ENCODE measurements around the gene ABHD12.

Gene ABHD12

DNA sequence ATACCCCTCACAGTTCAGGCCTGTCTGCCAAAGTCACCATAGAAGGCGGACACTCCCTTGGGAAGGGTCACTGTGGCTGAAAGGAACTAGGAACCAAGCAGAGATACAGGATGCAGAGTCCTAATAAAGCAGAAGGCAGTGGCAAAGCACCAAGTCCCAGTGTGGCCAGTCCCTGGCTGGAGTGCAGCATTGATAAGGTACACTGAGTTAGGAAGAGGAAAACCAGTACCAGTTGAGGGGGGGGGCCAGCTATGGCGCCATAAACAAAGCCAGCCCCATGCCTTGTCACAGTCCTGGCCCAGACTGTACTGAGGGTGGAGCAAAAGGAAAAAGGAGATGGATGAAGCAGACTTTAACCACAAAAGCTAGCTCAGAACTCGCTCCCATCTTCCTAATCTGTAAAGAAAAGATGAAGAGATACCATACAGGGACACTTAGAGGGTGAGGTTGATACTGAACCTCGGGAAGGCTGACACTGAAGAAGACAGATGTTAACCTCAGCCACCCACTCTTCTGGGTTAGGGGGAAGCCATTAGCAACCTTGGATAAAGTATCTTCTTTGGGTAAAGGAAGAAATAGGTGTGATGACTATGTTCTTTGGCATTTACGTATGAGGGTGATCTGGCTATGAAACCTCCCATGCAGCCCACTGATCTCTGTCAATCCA, 7.8 kb downstream of the ABHD12 start:
- Histone ChIP-seq H3K4me1 (ENCODE audit: insufficient read depth, poor library complexity, severe bottlenecking) (no peaks in the 10 kb centered on the region), H3K4me3 (ENCODE audit: severe bottlenecking) (no peak overlapping the region), H3K36me3 (ENCODE audit: low read depth) (no peaks in the 10 kb centered on the region), H3K27ac (ENCODE audit: poor library complexity, severe bottlenecking) (no peak overlapping the region), H3K9me3 (ENCODE audit: severe bottlenecking) (no peaks in the 10 kb centered on the region), H3K27me3 (ENCODE audit: insufficient read depth, poor library complexity, severe bottlenecking) (no peaks in the 10 kb centered on the region)
- TF ChIP-seq, protein P1, sequence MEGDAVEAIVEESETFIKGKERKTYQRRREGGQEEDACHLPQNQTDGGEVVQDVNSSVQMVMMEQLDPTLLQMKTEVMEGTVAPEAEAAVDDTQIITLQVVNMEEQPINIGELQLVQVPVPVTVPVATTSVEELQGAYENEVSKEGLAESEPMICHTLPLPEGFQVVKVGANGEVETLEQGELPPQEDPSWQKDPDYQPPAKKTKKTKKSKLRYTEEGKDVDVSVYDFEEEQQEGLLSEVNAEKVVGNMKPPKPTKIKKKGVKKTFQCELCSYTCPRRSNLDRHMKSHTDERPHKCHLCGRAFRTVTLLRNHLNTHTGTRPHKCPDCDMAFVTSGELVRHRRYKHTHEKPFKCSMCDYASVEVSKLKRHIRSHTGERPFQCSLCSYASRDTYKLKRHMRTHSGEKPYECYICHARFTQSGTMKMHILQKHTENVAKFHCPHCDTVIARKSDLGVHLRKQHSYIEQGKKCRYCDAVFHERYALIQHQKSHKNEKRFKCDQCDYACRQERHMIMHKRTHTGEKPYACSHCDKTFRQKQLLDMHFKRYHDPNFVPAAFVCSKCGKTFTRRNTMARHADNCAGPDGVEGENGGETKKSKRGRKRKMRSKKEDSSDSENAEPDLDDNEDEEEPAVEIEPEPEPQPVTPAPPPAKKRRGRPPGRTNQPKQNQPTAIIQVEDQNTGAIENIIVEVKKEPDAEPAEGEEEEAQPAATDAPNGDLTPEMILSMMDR (IDR thresholded peaks at IDR 0.05; ENCODE audit: poor library complexity, severe bottlenecking) = no peak
- no peak for DNase-seq (ENCODE audit: low spot score)
- ATAC-seq (ENCODE audit: low read depth) = 0 out of 3 replicates have a peak, but pooled peaks have one; percentile 27

DNA sequence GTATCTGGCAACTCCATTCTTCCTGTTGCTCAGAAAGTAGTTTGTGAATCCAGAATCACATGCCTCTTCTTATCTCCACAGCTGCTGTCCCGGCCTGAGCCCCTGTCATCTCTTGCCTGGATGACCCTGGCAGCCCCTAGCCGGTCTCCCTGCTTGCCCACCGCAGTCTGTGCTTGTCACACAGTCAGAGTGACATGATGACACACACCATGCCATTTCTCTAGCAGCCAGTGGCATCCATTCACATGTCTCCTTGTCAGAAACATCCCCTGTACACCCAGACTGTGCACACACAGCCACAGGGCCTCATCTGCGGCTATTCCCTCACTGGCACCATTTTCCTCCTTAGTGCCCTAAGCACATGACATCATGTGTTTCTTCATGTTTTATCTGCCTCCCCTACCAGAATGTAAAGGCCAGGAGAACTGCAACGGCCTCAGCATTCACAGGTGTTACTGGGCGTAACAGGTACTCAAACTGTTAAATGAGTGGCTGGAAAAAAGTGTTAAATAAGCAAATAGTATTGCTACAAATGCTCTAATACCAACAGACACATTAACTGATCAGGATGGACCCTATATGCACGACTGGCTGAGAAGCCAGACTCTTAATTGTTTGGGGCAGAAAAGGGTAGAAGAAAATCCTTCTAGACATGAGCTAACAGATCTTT, 9.6 kb downstream of the ABHD12 start:
- no peaks in the 10 kb centered on the region for H3K4me1 ChIP-seq (ENCODE audit: insufficient read depth, poor library complexity, severe bottlenecking)
- ATAC-seq (ENCODE audit: low read depth) = no peak
- DNase-seq (ENCODE audit: low spot score) = no peak
- H3K27ac ChIP-seq (ENCODE audit: poor library complexity, severe bottlenecking) = no peak overlapping the region
- no peaks in the 10 kb centered on the region for H3K36me3 ChIP-seq (ENCODE audit: low read depth)
- TF ChIP-seq, protein P1 (IDR thresholded peaks at IDR 0.05; ENCODE audit: poor library complexity, severe bottlenecking) = no peak
- no peak overlapping the region for H3K4me3 ChIP-seq (ENCODE audit: severe bottlenecking)
- H3K9me3 ChIP-seq (ENCODE audit: severe bottlenecking) = no peaks in the 10 kb centered on the region
- H3K27me3 ChIP-seq (ENCODE audit: insufficient read depth, poor library complexity, severe bottlenecking) = no peaks in the 10 kb centered on the region

- DNase-seq (ENCODE audit: low spot score) (no peak), ATAC-seq (ENCODE audit: low read depth) (no peak; the same call in 2 of the 3 replicates)
- TF ChIP-seq, protein P1 (IDR thresholded peaks at IDR 0.05; ENCODE audit: poor library complexity, severe bottlenecking) = no peak
- Histone ChIP-seq H3K4me3 (ENCODE audit: severe bottlenecking) (no peak overlapping the region), H3K36me3 (ENCODE audit: low read depth) (no peaks in the 10 kb centered on the region), H3K9me3 (ENCODE audit: severe bottlenecking) (no peaks in the 10 kb centered on the region), H3K27me3 (ENCODE audit: insufficient read depth, poor library complexity, severe bottlenecking) (no peaks in the 10 kb centered on the region), H3K4me1 (ENCODE audit: insufficient read depth, poor library complexity, severe bottlenecking) (no peaks in the 10 kb centered on the region), H3K27ac (ENCODE audit: poor library complexity, severe bottlenecking) (no peak overlapping the region)
Measured at GRCh38 chr20:25378884-25379733, 11.5 kb downstream of the ABHD12 start.

DNA sequence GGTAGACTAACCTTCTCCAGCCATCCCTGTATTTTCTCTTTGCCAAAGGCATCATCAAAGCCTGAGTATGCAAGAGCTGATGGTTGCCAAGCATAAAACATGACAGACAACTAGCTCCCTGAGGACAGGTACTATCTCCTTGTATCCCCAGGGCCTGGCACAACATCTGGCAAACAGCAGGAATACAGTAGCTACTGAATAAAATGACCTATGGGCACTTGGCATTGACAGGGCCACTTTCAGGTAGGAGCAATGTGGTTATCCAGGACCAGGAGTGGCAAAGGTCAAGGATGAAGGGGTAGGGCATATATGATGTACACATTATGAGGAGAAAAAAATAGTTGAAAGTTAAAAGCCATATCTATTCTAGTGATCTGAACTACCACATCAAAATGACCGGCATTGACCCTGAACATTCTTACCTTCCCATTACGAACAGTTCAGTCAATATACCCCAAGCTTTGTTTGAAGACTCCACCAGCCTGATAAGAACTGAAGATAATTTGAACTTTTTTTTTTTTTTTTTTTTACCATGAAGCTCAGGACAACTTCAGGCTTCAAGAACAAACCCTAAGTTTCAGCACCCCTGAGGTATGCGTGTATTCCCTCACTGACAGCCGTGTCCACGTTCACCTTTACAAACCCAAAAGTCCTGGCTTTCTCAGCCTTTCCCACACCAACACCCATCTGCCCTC, 12.3 kb downstream of the ABHD12 start:
- DNase-seq (ENCODE audit: low spot score) = no peak
- ATAC-seq (ENCODE audit: low read depth) = no peak
- Histone ChIP-seq H3K4me1 (ENCODE audit: insufficient read depth, poor library complexity, severe bottlenecking) (no peaks in the 10 kb centered on the region), H3K27ac (ENCODE audit: poor library complexity, severe bottlenecking) (no peak overlapping the region), H3K9me3 (ENCODE audit: severe bottlenecking) (no peaks in the 10 kb centered on the region), H3K36me3 (ENCODE audit: low read depth) (no peaks in the 10 kb centered on the region), H3K27me3 (ENCODE audit: insufficient read depth, poor library complexity, severe bottlenecking) (no peaks in the 10 kb centered on the region), H3K4me3 (ENCODE audit: severe bottlenecking) (no peak overlapping the region)
- TF ChIP-seq, protein P1 (IDR thresholded peaks at IDR 0.05; ENCODE audit: poor library complexity, severe bottlenecking) = no peak
